GM12873 (cell line): Measurements from ENCODE around the gene BCAT1.

Experiments
- TF ChIP-seq, protein P1 (sequence below): IDR thresholded peaks from 2 replicates; pipeline ENCODE4 v1.5.1; 2012; ENCODE audit warnings: low read depth, mild to moderate bottlenecking, moderate library complexity, low read length, control low read depth; ENCODE audit not compliant: insufficient read depth; ENCODE audit errors: missing control alignments

BCAT1 gene

DNA sequence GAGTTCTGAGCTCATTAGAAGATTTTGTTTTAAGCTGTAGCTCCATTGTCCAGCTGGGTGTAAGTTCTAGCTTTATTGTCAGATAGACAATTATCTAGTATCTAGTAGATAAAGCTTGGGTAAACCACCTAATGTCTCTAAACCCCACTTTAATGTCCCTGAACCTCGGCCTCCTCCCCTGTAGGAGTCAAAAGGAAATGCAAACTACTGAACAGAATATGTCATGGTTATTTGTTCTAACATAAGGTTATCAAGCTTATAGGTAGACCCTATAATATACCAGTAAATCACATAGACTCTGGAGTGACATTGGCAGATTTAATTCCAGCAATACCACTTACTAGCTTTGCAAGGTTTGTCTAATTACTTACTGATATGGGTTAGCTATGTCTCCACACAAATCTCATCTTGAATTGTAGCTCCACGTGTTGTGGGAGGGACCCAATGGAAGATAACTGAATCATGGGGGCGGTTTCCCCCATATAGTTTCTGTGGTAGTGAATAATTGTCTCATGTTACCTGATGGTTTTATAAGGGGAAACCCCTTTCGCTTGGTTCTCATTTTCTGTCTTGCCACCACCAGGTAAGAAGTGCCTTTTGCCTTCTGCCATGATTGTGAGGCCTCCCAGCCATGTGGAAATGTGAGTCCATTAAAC is 29.4 kb downstream of the BCAT1 start:
- TF ChIP-seq, protein P1, sequence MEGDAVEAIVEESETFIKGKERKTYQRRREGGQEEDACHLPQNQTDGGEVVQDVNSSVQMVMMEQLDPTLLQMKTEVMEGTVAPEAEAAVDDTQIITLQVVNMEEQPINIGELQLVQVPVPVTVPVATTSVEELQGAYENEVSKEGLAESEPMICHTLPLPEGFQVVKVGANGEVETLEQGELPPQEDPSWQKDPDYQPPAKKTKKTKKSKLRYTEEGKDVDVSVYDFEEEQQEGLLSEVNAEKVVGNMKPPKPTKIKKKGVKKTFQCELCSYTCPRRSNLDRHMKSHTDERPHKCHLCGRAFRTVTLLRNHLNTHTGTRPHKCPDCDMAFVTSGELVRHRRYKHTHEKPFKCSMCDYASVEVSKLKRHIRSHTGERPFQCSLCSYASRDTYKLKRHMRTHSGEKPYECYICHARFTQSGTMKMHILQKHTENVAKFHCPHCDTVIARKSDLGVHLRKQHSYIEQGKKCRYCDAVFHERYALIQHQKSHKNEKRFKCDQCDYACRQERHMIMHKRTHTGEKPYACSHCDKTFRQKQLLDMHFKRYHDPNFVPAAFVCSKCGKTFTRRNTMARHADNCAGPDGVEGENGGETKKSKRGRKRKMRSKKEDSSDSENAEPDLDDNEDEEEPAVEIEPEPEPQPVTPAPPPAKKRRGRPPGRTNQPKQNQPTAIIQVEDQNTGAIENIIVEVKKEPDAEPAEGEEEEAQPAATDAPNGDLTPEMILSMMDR, result no peak

DNA sequence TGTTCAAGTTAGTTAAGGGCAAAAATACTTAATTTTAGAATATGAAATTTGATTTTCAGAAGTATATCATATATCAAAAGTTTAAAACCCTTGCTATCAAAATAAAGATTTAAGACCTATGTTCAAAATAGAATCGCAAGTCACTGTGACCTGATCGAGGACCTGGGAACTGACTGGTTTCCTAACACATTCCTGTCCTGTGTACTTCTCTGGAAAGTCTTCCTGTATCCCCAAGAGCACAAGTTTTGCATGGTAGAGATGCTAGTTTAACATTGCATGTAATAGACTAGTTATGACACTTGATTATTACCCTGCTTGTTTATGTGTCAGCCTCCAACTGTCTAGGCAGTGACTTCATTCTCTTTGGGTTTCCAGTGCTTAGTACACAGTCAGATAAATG is 30.3 kb downstream of the BCAT1 start:
- TF ChIP-seq, protein P1, result no peak

DNA sequence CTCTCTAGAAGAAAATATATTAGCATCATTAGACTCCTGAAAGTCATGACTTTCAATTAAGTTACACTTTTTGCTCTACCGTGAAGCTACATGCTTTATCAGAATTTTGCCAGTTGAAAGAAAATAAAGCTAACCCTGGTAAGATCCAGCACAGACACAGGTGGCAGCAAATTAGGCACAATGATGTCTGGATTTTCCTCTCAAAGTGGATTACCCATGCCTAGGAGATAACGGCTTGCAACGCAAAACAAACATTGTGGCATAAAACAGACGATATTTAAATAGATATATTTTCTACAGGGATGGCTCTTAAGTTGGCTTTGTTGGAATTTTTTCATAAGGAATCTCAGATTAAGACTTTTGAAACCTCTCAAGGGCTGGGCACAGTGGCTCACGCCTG is 33.4 kb downstream of the BCAT1 start:
- TF ChIP-seq, protein P1, result no peak

DNA sequence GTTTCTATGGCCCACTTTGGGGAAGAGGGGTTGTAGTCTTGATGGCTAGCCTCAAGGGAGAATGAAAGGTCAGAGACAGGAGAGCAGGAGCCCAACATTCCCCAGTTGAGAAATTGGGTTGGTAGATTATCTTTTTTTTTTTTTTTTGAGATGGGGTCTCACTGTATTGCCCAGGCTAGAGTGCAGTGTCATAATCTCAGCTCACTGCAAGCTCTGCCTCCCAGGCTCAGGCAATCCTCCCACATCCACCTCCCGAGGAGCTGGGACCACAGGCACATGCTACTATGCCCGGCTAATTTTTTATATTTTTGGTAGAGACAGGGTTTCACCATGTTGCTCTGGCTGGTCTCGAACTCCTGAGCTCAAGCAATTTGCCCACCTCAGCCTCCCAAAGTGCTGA is 34.9 kb downstream of the BCAT1 start:
- TF ChIP-seq, protein P1, result no peak

DNA sequence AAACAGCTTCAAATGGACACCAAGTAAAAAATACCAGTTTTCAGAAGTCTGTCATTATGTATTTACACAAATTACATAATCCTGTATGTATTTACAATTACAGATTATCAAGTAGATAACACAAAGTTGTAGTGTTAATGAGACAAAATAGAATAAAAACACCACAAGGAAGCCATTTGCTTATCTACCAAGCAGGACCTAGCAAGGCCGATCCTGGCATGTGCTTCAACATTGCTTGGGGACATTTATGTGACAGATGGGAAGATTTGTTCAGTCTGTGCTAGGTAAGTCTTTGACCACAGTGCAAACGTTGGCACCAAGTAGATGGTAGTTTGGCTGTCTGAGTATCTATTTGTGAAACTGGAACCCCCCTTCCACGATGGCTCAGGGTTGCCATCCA is 35.8 kb downstream of the BCAT1 start:
- TF ChIP-seq, protein P1, result no peak

DNA sequence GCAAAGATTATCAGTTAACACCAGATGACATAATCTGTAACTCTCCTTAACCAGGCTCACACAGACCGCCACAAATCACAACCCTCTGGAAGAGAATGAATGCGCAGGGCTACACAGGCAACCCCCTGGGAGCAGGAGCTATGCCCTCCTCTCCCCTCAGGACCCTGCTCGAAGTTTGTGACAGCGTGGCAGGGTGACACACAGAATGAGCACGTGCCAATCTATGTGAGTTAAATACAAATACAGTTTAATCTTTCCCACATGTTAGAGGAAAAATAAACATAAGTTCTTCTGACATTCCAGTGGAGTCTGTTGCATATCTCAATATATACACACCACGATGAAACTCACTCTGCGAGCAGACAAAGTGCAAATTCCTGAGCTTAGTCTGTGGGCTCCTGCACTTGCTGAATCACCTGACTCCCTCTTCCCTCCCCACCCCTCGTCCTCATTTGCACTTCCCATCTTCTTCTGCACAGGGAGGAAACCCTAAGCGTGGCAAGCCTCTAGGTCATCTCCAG is 37.6 kb downstream of the BCAT1 start:
- TF ChIP-seq, protein P1, result no peak

DNA sequence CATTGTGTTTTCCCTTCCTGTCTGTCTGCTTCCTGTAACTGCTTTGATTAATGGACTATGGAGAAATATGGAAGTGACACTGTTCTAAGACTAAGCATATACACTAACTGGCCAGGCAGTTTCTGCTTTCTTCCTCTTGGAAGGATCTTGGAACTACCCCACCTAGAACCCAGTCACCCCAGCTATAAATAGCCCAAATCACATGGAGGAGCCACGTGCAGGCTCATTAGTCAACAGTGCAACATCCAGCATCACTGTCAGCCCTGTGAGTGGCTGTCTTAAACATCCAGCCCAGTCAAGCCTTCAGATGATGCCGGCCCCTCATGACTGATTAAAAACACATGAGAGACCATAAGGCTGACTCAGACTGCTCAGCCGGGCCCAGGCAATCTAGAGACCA is 39.2 kb downstream of the BCAT1 start:
- TF ChIP-seq, protein P1, result no peak

DNA sequence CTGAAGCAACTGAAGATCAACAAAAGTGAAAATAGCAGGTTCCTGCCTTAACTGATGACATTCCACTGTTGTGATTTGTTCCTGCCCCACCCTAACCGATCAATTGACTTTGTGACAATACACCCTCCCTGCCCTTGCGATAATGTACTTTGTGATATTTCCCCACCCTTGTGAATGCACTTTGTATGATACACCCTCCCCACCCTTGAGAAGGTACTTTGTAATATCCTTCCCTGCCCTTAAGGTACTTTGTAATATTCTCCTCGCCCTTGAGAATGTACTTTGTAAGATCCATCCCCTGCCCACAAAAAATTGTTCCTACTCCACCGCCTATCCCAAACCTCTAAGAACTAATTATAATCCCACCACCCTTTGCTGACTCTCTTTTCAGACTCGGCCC is 41.4 kb downstream of the BCAT1 start:
- TF ChIP-seq, protein P1, result no peak
